ENCODE measurements around the gene CASK.

DNA sequence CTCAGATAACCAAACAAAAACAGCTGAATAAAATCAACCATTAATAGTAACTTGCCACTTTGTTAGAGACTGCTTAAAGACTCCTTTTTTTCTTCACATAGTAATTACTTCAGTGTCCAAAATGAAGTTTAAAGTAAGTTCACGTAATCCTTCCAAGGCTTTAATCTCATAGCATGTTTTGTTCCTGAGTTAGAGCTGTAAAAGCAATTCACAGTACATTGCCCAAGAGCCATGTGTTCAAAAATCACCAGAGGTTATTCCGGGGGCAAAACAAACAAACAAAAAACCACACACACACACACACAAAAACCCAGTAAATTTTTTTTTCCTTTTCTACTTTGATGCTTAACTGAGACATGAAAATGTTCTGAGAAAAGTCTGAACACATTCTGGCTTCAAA is 193.3 kb downstream of the CASK start:
- TF ChIP-seq EZH2 (IDR thresholded peaks at IDR 0.05; ENCODE audit: borderline replicate concordance, insufficient read depth, low read length, poor library complexity, severe bottlenecking) (no peak), TAF1 (IDR thresholded peaks at IDR 0.05; ENCODE audit: low read depth) (no peak), EP300 (conservative IDR thresholded peaks at IDR 0.05; ENCODE audit: poor library complexity, severe bottlenecking) (no peak)
- TF ChIP-seq, protein P1, sequence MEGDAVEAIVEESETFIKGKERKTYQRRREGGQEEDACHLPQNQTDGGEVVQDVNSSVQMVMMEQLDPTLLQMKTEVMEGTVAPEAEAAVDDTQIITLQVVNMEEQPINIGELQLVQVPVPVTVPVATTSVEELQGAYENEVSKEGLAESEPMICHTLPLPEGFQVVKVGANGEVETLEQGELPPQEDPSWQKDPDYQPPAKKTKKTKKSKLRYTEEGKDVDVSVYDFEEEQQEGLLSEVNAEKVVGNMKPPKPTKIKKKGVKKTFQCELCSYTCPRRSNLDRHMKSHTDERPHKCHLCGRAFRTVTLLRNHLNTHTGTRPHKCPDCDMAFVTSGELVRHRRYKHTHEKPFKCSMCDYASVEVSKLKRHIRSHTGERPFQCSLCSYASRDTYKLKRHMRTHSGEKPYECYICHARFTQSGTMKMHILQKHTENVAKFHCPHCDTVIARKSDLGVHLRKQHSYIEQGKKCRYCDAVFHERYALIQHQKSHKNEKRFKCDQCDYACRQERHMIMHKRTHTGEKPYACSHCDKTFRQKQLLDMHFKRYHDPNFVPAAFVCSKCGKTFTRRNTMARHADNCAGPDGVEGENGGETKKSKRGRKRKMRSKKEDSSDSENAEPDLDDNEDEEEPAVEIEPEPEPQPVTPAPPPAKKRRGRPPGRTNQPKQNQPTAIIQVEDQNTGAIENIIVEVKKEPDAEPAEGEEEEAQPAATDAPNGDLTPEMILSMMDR (IDR thresholded peaks at IDR 0.05; ENCODE audit: poor library complexity, severe bottlenecking), result no peak
- TF ChIP-seq, protein P2, sequence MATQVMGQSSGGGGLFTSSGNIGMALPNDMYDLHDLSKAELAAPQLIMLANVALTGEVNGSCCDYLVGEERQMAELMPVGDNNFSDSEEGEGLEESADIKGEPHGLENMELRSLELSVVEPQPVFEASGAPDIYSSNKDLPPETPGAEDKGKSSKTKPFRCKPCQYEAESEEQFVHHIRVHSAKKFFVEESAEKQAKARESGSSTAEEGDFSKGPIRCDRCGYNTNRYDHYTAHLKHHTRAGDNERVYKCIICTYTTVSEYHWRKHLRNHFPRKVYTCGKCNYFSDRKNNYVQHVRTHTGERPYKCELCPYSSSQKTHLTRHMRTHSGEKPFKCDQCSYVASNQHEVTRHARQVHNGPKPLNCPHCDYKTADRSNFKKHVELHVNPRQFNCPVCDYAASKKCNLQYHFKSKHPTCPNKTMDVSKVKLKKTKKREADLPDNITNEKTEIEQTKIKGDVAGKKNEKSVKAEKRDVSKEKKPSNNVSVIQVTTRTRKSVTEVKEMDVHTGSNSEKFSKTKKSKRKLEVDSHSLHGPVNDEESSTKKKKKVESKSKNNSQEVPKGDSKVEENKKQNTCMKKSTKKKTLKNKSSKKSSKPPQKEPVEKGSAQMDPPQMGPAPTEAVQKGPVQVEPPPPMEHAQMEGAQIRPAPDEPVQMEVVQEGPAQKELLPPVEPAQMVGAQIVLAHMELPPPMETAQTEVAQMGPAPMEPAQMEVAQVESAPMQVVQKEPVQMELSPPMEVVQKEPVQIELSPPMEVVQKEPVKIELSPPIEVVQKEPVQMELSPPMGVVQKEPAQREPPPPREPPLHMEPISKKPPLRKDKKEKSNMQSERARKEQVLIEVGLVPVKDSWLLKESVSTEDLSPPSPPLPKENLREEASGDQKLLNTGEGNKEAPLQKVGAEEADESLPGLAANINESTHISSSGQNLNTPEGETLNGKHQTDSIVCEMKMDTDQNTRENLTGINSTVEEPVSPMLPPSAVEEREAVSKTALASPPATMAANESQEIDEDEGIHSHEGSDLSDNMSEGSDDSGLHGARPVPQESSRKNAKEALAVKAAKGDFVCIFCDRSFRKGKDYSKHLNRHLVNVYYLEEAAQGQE (IDR thresholded peaks at IDR 0.05; ENCODE audit: borderline replicate concordance), result no peak
